GM10266 (cell line): Measurements from ENCODE around the gene CCDC27.

Experiments
- DNase-seq: peaks from one replicate; pipeline ENCODE4 v3.0.0; 2012; ENCODE audit errors: extremely low spot score
- TF ChIP-seq, protein P1 (sequence below): IDR thresholded peaks from 2 replicates; pipeline ENCODE4 v1.5.1; 2012; ENCODE audit warnings: mild to moderate bottlenecking, low read depth; ENCODE audit not compliant: control insufficient read depth, insufficient read depth; ENCODE audit errors: missing control alignments

CCDC27 gene

DNA sequence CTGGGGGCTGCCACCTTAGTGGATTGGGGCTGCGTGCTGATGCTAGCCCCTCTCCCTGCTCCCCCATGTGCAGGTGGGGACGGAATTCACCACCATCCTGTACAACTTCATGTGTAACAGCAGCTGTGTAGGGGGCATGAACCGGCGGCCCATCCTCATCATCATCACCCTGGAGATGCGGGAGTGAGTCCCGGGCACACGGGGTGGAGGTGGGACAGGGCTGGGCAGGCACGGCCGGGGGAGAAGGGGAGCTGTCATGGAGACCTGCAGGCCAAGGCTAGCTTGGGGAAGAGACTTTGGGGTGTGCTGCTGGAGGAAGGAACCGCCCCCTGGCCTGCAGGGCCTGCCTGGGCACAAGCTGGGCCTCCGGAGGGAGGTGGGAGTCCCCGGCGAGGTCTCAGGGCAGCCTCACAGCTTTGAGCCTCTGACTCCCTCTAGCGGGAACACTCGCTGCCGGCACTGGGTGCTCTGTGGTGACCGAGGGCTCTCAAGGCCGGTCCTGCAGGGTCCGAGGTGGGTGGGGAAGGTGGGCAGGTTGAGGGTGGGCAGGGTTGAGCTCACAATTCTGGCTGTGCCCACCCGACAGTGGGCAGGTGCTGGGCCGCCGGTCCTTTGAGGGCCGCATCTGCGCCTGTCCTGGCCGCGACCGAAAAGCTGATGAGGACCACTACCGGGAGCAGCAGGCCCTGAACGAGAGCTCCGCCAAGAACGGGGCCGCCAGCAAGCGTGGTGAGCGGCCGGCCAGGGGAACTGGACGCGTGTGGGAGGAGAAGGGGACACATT is 25.0 kb upstream of the CCDC27 start:
- peak; percentile 83 for DNase-seq
- TF ChIP-seq, protein P1, sequence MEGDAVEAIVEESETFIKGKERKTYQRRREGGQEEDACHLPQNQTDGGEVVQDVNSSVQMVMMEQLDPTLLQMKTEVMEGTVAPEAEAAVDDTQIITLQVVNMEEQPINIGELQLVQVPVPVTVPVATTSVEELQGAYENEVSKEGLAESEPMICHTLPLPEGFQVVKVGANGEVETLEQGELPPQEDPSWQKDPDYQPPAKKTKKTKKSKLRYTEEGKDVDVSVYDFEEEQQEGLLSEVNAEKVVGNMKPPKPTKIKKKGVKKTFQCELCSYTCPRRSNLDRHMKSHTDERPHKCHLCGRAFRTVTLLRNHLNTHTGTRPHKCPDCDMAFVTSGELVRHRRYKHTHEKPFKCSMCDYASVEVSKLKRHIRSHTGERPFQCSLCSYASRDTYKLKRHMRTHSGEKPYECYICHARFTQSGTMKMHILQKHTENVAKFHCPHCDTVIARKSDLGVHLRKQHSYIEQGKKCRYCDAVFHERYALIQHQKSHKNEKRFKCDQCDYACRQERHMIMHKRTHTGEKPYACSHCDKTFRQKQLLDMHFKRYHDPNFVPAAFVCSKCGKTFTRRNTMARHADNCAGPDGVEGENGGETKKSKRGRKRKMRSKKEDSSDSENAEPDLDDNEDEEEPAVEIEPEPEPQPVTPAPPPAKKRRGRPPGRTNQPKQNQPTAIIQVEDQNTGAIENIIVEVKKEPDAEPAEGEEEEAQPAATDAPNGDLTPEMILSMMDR = peak; percentile 63

DNA sequence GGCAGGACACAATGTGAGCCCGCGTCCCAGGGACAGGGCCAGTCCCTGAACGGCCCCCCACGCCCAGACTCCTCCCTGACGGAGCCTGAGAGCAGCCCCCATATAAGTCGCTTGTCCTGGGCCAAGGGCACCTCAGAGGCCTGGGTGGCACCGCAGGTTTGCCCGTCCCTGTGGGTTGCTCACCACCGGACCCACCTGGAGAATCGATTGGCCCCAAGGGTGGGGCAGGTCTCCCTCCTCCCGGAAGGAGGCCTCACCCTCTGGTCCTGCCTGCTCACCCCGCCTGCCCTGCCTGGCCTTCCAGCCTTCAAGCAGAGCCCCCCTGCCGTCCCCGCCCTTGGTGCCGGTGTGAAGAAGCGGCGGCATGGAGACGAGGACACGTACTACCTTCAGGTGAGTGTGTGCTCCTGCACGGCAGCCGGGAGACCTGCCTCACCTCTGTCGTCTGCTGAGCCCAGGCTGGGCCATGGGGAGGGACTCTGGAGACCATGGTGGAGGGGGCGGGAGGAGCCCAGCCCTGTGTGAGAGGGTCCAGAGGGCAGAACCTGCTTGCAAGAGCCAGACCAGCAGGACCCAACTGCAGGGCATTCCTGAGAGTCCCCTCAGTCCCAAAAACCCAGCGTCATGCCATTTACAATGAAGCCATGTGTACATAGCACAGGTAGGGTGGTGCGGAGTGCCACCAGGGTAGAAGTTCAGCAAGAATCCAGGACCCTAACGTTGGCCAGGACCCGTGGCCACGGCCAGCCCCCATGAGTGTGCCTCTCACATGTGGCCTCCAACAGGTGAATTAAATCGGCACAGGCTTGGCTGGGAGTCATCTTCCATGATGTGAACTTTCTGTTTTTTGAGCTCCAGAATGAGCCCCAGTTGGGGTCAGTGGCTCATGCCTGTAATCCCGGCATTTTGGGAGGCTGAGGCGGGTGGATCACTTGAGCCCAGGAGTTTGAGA is 24.1 kb upstream of the CCDC27 start:
- TF ChIP-seq, protein P1 = no peak

DNA sequence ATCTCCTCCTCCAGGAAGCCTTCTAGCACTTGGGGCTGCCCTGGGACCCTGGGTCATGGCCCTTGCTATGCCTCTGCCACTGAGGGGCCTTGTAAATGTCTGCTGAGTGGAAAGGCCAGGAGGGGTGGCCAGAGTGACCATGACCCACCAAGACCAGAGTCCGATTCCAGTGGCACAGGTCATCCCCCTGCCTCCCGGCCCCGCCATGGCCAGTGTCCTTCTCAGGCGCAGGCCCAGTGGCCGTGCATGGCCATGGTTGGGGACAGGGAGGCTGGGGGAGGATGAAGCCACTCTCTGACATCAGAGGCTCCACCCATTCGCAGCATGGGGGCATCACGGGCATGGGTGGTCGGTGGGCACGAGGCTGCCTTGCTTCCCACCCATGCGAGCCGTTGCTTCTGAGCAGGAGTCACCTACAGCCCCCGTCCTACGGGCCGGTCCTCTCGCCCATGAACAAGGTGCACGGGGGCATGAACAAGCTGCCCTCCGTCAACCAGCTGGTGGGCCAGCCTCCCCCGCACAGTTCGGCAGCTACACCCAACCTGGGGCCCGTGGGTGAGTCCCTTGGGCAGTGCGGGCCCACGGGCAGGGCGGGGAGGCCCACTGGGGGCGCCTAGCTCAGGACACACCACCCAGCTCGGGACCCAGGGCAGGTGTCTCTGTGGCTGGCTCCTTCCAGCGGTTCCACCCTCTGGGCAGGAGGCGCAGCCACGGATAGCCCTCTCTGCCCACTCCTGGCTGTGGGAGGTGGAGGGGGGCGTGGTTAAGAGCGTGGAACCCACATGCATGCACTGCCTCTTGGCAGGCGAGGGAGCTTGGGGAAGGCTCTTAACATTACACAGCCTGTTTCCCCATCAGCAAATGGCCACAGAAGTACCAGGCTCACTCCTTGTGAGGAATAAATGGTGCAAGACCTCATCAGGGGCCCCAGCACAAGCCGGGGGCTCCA is 22.4 kb upstream of the CCDC27 start:
- no peak for DNase-seq
- TF ChIP-seq, protein P1 = no peak

More for the DNA sequence above, 24.1 kb upstream of the CCDC27 start:
- no peak for DNase-seq

DNA sequence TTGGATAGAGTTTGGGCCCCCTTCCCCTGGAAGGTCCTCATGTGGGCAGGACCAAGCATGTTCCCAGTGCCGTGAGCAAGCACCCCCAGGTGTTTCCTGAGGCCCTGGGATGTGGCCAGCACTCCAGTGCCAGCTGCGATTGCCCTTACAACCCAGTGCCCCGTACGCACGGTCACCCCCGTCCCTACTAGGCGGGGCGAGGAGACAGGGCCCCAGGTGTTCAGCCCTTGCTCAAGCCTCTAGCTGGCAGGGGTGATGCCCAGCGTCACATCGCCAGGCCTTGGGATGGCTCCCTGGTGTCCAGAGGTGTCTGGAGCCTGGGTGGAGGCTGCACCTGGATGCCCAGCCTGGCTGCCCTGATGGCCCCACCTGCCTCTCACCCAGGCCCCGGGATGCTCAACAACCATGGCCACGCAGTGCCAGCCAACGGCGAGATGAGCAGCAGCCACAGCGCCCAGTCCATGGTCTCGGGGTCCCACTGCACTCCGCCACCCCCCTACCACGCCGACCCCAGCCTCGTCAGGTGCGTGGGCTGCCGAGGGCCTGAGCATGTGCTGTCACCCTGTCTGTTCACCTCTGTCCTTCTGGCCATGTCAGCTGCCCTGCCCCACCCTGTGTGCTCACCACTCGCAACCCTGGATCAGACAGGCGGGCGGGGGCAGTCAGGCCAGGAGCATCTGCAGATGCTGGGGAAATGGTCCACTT is 21.6 kb upstream of the CCDC27 start:
- DNase-seq = no peak
- TF ChIP-seq, protein P1 = no peak

DNA sequence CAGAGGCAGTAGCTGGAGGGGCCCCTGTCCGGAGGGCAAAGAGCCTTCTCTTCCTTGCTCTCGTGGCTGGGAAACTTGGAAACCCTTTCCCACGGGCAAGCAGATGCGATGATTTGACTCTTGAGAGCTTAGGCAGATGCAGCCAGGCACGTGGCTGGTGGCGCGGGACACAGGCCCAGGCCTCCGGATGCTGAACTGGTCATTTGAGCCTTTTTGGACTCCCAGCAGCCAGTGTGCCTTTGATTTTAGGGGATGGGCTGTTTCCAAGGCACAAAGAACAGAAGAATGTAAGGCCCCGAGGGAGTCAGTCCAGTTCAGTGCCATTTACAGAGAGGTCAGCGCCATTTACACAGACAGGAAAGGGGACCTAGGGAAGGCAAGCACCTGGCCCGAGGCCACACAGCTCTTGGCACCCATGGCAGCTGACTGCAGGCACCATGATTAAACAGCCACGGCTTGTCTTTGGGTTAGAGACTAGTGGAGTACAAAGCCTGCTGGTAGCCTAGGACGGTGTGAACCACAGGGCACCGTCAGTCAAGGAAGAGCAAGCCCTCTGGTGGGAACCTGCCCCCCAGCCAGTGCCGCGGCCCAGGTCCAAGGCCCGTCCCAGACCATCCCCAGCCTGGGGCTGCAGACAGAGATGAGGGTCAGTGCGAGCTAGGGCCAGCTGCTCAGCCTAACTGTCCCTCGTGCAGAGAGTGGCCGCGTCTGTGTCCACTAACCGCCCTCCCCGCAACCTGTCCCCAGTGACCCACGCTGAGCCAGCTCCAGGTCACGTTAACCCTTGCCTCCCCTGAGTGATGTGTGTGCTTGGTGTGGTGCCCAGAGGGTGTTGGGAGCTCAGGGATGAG is 20.4 kb upstream of the CCDC27 start:
- TF ChIP-seq, protein P1 = no peak

More for the DNA sequence above, 20.4 kb upstream of the CCDC27 start:
- no peak for DNase-seq
